H1 (cell line): ENCODE results near the gene TMEM176B. TPM values are rescaled to one million over a fixed set of nuclear protein-coding genes. Genes with fewer than 3 reads are reported as not detected.

ENCODE experiments used
- ASH2L ChIP-seq: fragments of 200-600, 300-600 bp; sonication (generic); IDR thresholded peaks from one replicate; pipeline ENCODE4 v1.7.1; 2017; ENCODE audit warnings: low read length
- CBX5 ChIP-seq: fragments of 300-800, 300-1000 bp; sonication (generic); IDR thresholded peaks from 2 replicates; pipeline ENCODE4 v1.7.1; 2016; ENCODE audit warnings: antibody characterized with exemption, low read length, low read depth
- KDM1A ChIP-seq: fragments of 200-600, 300-600 bp; sonication (generic); IDR thresholded peaks from 2 replicates; pipeline ENCODE4 v1.7.1; 2016; ENCODE audit warnings: mild to moderate bottlenecking, low read length, borderline replicate concordance
- polyA plus RNA-seq, 7 experiments: library from polyadenylated mRNA; depleted of rRNA in 3 of 7; stranded (reverse) in 5 of 7; unstranded in 2 of 7; fragments of >200 nt in 5 of 7; fragments of 200-250 nt in 2 of 7; gene quantifications; 1 replicate in 5 of 7; 2 replicates in 1 of 7; 4 replicates in 1 of 7; pipeline versions ENCODE4 v1.2.1 to v1.2.3, GENCODE V29; 2011 to 2013; ENCODE audit warnings: missing spikeins in 2 of 7, mixed read lengths in 2 of 7
- total RNA-seq: library from RNA; stranded (reverse); fragmentation: NEBNext Ultra II Directional; extraction: Animal tissue kit (Norgen Biotek cat#: 25700); gene quantifications from 2 replicates; pipeline ENCODE4 v1.2.1, GENCODE V29; 2021

TMEM176B gene
- total and polyA plus RNA-seq, 2 of the 8 experiments (the other 6 are each of a cell fraction or from before 2014, with no cell fraction given) = 1.2 to 2.1 TPM

GRCh38 chr7:150826061-150826849, 26.1 kb upstream of the TMEM176B start (continued):
- TF ChIP-seq KDM1A (no peak), ASH2L (no peak), CBX5 (no peak)
